ENCODE measurements around the gene PPM1H.

DNA sequence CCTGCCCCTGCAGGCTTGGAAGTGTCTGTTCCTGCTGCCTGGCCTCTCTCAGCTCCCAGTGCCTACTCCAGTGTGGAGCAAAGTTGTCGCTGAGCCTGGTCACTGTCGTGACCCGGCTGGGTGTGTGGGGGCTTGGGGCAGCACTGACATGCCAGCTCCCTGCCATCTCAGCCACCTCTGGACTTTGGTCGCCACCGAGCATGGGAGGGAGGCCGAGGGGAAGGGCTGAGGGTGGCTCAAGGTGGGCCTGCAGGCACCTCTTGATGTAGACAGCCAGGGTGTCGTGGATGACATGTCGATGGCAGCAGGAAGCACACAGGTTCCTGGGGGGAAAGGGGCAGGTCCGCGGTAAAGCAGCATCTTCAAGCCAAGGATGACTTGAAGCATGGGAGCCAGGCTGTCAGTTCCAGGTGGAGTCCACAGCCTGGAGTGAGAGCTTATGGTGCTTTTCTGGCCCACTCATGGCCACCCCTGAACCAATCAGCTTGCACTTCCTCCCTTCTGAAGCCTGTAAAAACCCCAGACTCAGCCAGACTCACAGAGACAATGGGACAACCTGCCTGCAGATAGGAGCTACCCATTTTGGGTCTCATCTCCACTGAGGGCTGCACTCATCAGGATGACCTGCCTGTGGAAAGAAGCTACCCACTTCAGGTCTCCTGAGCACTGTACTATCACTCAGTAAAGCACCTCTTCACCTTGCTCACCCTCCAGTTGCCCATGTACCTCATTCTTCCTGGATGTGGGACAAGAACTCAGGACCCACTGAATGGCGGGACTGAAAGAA is 258.2 kb downstream of the PPM1H start:
- TF ChIP-seq POLR2A (IDR thresholded peaks at IDR 0.05) = no peak
- no peak for TF ChIP-seq CTCF (IDR thresholded peaks at IDR 0.05)

Measured in vagina (tissue), 2 donors.